K562 (cell line): ENCODE measurements around the gene AGAP1. TPM values are rescaled to one million over a fixed set of nuclear protein-coding genes. Genes with fewer than 3 reads are reported as not detected.

Experiments used
- ATAC-seq: fragments of 200-7000 bp; cut with Tn5 transposase; 3 replicates; pipeline ENCODE4 v1.9.1; 2020; ENCODE audit warnings: moderate library complexity
- BruUV-seq: library from RNA; stranded (reverse); fragments of 400-500 nt; replicated peaks from 2 replicates; lab custom pipeline; 2021; lab: Mats Ljungman, UMichigan
- CTCF ChIA-PET: fragments of 300-600 bp; formaldehyde crosslinking; extraction: SDS; loops from one replicate; lab custom pipeline; 2021; ENCODE audit warnings: low intra/inter-chr PET ratio; lab: Yijun Ruan, JAX
- POLR2A ChIA-PET: fragments of 300-600, 350-650 bp; sonication (Branson Sonifier 250); formaldehyde crosslinking; extraction: SDS; loops from one replicate; lab custom pipeline; 2021; ENCODE audit warnings: antibody characterized with exemption, inconsistent platforms; lab: Yijun Ruan, JAX
- DNase-seq, 4 experiments: peaks; one replicate each; pipeline versions ENCODE4 v3.0.0 to v3.0.0-alpha.2; 2011 to 2018; ENCODE audit warnings: low spot score in 3 of 4, mixed read lengths in 3 of 4; ENCODE audit errors: extremely low read depth in 1 of 4
- FAIRE-seq: peaks from 2 replicates; lab custom pipeline; 2011; peaks lifted over from hg19 to GRCh38; lab: Jason Lieb, UNC
- H2AFZ ChIP-seq: 2 replicates; pipeline ENCODE4 v1.6.0; 2011; ENCODE audit warnings: low read depth, low read length, control low read depth, inconsistent platforms
- H3K27ac ChIP-seq: fragments of 200-600 bp; 3 replicates; pipeline ENCODE4 v1.8.0; 2011; ENCODE audit warnings: low read depth, mild to moderate bottlenecking, control low read depth, inconsistent platforms, low read length, moderate library complexity, mixed read lengths; ENCODE audit errors: extremely low read depth
- H3K27me3 ChIP-seq, 2 experiments: fragments of 300-600 bp in 1 of 2; 2 replicates in 1 of 2; 3 replicates in 1 of 2; pipeline versions ENCODE4 v1.6.0 to v1.8.0; 2011; ENCODE audit warnings: inconsistent platforms in 2 of 2, low read length in 2 of 2, mild to moderate bottlenecking in 1 of 2, mixed read lengths in 1 of 2, moderate library complexity in 1 of 2; ENCODE audit not compliant: control insufficient read depth in 2 of 2, insufficient read depth in 2 of 2
- H3K36me3 ChIP-seq: fragments of 300-600 bp; 3 replicates; pipeline ENCODE4 v1.8.0; 2011; ENCODE audit warnings: mild to moderate bottlenecking, low read length, inconsistent platforms; ENCODE audit not compliant: control insufficient read depth, insufficient read depth
- H3K4me1 ChIP-seq, 2 experiments: fragments of 200-600 bp in 1 of 2; replicated peaks in 1 of 2; 2 replicates in 1 of 2; 3 replicates in 1 of 2; pipeline versions ENCODE4 v1.5.1 to v1.8.0; 2011; ENCODE audit warnings: inconsistent platforms in 2 of 2, low read length in 2 of 2, mild to moderate bottlenecking in 1 of 2, mixed read lengths in 1 of 2, moderate library complexity in 1 of 2; ENCODE audit not compliant: control insufficient read depth in 2 of 2, insufficient read depth in 2 of 2
- H3K4me2 ChIP-seq: 2 replicates; pipeline ENCODE4 v1.6.1; 2011; ENCODE audit warnings: low read length, control low read depth, inconsistent platforms, mixed read lengths; ENCODE audit not compliant: insufficient read depth
- H3K4me3 ChIP-seq: fragments of 200-600 bp; sonication (generic), shearing (Covaris generic); 2 replicates; pipeline ENCODE4 v1.5.1; 2016; ENCODE audit warnings: control low read depth, inconsistent platforms
- H3K79me2 ChIP-seq: fragments of 200-600 bp; 3 replicates; pipeline ENCODE4 v1.8.0; 2011; ENCODE audit warnings: low read length, inconsistent platforms; ENCODE audit not compliant: control insufficient read depth, insufficient read depth
- H3K9ac ChIP-seq, 2 experiments: 2 replicates each; pipeline versions ENCODE4 v1.6.0 to v1.6.1; 2011; ENCODE audit warnings: low read depth in 2 of 2, low read length in 2 of 2, control low read depth in 1 of 2, inconsistent platforms in 1 of 2, mild to moderate bottlenecking in 1 of 2, mixed read lengths in 1 of 2; ENCODE audit not compliant: insufficient read depth in 1 of 2
- H3K9me1 ChIP-seq: one replicate; pipeline ENCODE4 v1.6.0; 2011; ENCODE audit warnings: inconsistent platforms, mild to moderate bottlenecking, low read length, moderate library complexity; ENCODE audit not compliant: control insufficient read depth, insufficient read depth
- H3K9me3 ChIP-seq: replicated peaks from 2 replicates; pipeline ENCODE4 v1.5.1; 2011; ENCODE audit warnings: low read depth, low read length, inconsistent platforms; ENCODE audit not compliant: control insufficient read depth, insufficient read depth
- H4K20me1 ChIP-seq: replicated peaks from 2 replicates; pipeline ENCODE4 v1.6.1; 2011; ENCODE audit warnings: low read length, inconsistent platforms, mixed read lengths; ENCODE audit not compliant: control insufficient read depth, insufficient read depth
- BCOR ChIP-seq: fragments of 450-650 bp; IDR thresholded peaks from 2 replicates; pipeline ENCODE4 v1.6.1; 2016
- CBX8 ChIP-seq: fragments of 200-600 bp; sonication (generic); IDR thresholded peaks from 2 replicates; pipeline ENCODE4 v1.6.1; 2012; ENCODE audit warnings: borderline replicate concordance, mixed run types, low read depth, mild to moderate bottlenecking, moderate library complexity, mixed read lengths, low read length, control low read depth, inconsistent platforms; ENCODE audit not compliant: poor library complexity, severe bottlenecking; ENCODE audit errors: extremely low read depth
- CEBPB ChIP-seq: fragments of 450-650 bp; IDR thresholded peaks from 2 replicates; pipeline ENCODE4 v1.6.1; 2016; ENCODE audit warnings: missing genetic modification characterization, missing compliant biosample characterization
- CREB1 ChIP-seq, 2 experiments: sonication (generic) in 1 of 2; formaldehyde crosslinking in 1 of 2; IDR thresholded peaks; 2 replicates each; pipeline versions ENCODE4 v1.6.1 to v1.8.0; 2012 to 2022; ENCODE audit warnings: inconsistent platforms in 1 of 2, mild to moderate bottlenecking in 1 of 2, missing genetic modification reagents in 1 of 2, moderate library complexity in 1 of 2
- NFIC ChIP-seq: fragments of 450-650 bp; IDR thresholded peaks from 2 replicates; pipeline ENCODE4 v1.6.1; 2017; ENCODE audit warnings: mild to moderate bottlenecking, inconsistent platforms
- PRMT5 ChIP-seq: sonication (generic); formaldehyde crosslinking; IDR thresholded peaks from 2 replicates; pipeline ENCODE4 v1.5.0; 2020; ENCODE audit warnings: missing genetic modification reagents
- RBM15 ChIP-seq: fragments of 200-400 bp; formaldehyde crosslinking; IDR thresholded peaks from 2 replicates; pipeline ENCODE4 v1.6.1; 2018; ENCODE audit warnings: mild to moderate bottlenecking, low read length, moderate library complexity; ENCODE audit not compliant: insufficient read depth
- TFE3 ChIP-seq: fragments of 450-650 bp; formaldehyde crosslinking; IDR thresholded peaks from 2 replicates; pipeline ENCODE4 v1.4.0; 2020; ENCODE audit warnings: mild to moderate bottlenecking, mixed read lengths
- ZBED1 ChIP-seq: IDR thresholded peaks from 2 replicates; pipeline ENCODE4 v1.6.1; 2014
- ZBTB43 ChIP-seq: sonication (generic); formaldehyde crosslinking; IDR thresholded peaks from 2 replicates; pipeline ENCODE4 v1.8.0; 2023; ENCODE audit warnings: mild to moderate bottlenecking, missing genetic modification reagents
- ZKSCAN8 ChIP-seq: fragments of 200-800 bp; sonication (Bioruptor generic); IDR thresholded peaks from 2 replicates; pipeline ENCODE4 v1.6.1; 2016; ENCODE audit warnings: missing genetic modification characterization, missing compliant biosample characterization
- ZNF583 ChIP-seq: fragments of 250-450 bp; sonication (Bioruptor Pico); IDR thresholded peaks from 2 replicates; pipeline ENCODE4 v1.4.0; 2020
- ZSCAN29 ChIP-seq: fragments of 450-650 bp; IDR thresholded peaks from 2 replicates; pipeline ENCODE4 v1.6.1; 2017
- ZSCAN32 ChIP-seq: fragments of 450-650 bp; formaldehyde crosslinking; IDR thresholded peaks from 2 replicates; pipeline ENCODE4 v1.4.0; 2020; ENCODE audit warnings: mild to moderate bottlenecking, moderate library complexity
- WGBS: fragments of 100-300 bp; shearing (Covaris generic); methylation state at CpG from one replicate; pipeline ENCODE4 v1.1.6; 2016; ENCODE audit warnings: low coverage, mixed read lengths; ENCODE audit not compliant: insufficient coverage; ENCODE audit errors: missing lambda C conversion rate; 5-methylcytosine and 5-hydroxymethylcytosine counted together
- in situ Hi-C: fragments of 300-500 bp; cut with MboI; formaldehyde crosslinking; loops from 4 replicates; pipeline ENCODE4 v1.15.0; 2018; ENCODE audit warnings: inconsistent platforms, mixed read lengths
- intact Hi-C: fragments of 100-400 bp; cut with micrococcal nuclease; formaldehyde crosslinking; loops from 2 replicates; pipeline ENCODE4 v1.14.2; 2022
- polyA plus RNA-seq, 8 experiments: library from polyadenylated mRNA; depleted of rRNA in 4 of 8; stranded (reverse) in 5 of 8; unstranded in 3 of 8; fragments of >200 nt; fragmentation: Nextera tagmentation in 2 of 8; fragmentation: Illumina TruSeq in 1 of 8; extraction: Ambion mirVana in 2 of 8; extraction: Trizol in 1 of 8; gene quantifications; 2 replicates each; pipeline versions ENCODE4 v1.2.1 to v1.2.3, GENCODE V29; 2011 to 2014; ENCODE audit warnings: inconsistent platforms in 1 of 8, missing spikeins in 1 of 8
- total RNA-seq, 7 experiments: library from RNA; depleted of rRNA in 6 of 7; stranded (reverse); fragments of >200 nt in 6 of 7; fragmentation: Illumina TruSeq in 2 of 7; extraction: Trizol in 2 of 7; gene quantifications; 2 replicates each; pipeline versions ENCODE4 v1.2.1 to v1.2.3, GENCODE V29; 2011 to 2021; ENCODE audit warnings: low replicate concordance in 1 of 7

The AGAP1 gene
- total and polyA plus RNA-seq, 9 of the 15 experiments (the other 6 are each of a cell fraction or from before 2014, with no cell fraction given), result 1.3 to 24.0 (median 10.6) TPM

GRCh38 chr2:235523486-235524150 is 29.8 kb downstream of the AGAP1 start:
- H3K4me3 ChIP-seq, result no peak overlapping the region
- POLR2A ChIA-PET, result interaction anchor here (0.6 kb wide), 2 partner anchors 12 to 26 kb away, joined by 3 read pairs; no protein-coding TSS in a partner anchor
- no peak for ATAC-seq
- no peak overlapping the region for H3K4me2 ChIP-seq
- FAIRE-seq, result no peak
- no peak for DNase-seq
- no peak overlapping the region for H3K27ac ChIP-seq
- intact Hi-C loops (no loop called here), in situ Hi-C loops (no loop called here)
- no peaks in the 10 kb centered on the region for H3K36me3 ChIP-seq
- no peak overlapping the region for H2AFZ ChIP-seq
- H3K9me1 ChIP-seq, result peaks cover 9% of the 10 kb centered on the region
- no peaks in the 10 kb centered on the region for H3K9me3 ChIP-seq
- BruUV-seq, result no TSS peak
- TF ChIP-seq ZKSCAN8 (CRISPR knock-in tag), result no peak
- no peak for TF ChIP-seq CEBPB (tag)
- no peak for TF ChIP-seq TFE3 (CRISPR knock-in tag)
- no peak for TF ChIP-seq ZSCAN32 (CRISPR knock-in tag)
- TF ChIP-seq CREB1 (IDR thresholded peaks at IDR 0.05), result no peak
- TF ChIP-seq CREB1 (CRISPR knock-in tag; IDR thresholded peaks at IDR 0.05), result no peak
- TF ChIP-seq CBX8, result no peak
- no peak for TF ChIP-seq ZBTB43 (CRISPR knock-in tag)
- no peak for TF ChIP-seq ZNF583 (CRISPR knock-in tag)
- no peak for TF ChIP-seq BCOR
- TF ChIP-seq RBM15, result no peak
- TF ChIP-seq PRMT5 (CRISPR knock-in tag), result no peak
- no peak for TF ChIP-seq ZSCAN29
- no peak for TF ChIP-seq NFIC
- TF ChIP-seq ZBED1, result no peak
- peaks cover 15% of the 10 kb centered on the region; the same call in 1 of the 2 replicates for H4K20me1 ChIP-seq
- peaks cover 0 to 18% of the 10 kb centered on the region in 2 experiments; a peak in 3 of 5 replicates for H3K4me1 ChIP-seq
- CTCF ChIA-PET, result no interaction called here
- no peaks in the 10 kb centered on the region for H3K27me3 ChIP-seq
- WGBS, result 89% methylated on average over 16 of the region's 18 CpGs
- peaks cover 86% of the 10 kb centered on the region for H3K79me2 ChIP-seq
- H3K9ac ChIP-seq, result peak overlapping the region in 1 of 2 experiments; percentile 58; a peak in 1 of 4 replicates
